NCI-H1694 treated with DMSO at 0.1 percent for 48 hours (cell line): Measurements from ENCODE around the gene RNF19B.
"Not testable (repeated sequence)": the region's sequence is repeated elsewhere in the genome, so short reads cannot be mapped to it uniquely, and the experiment has no call there.

ENCODE experiments used
- DNase-seq: peaks from one replicate; lab custom pipeline; 2025; lab: John Stamatoyannopoulos, UW

RNF19B gene, protein sequence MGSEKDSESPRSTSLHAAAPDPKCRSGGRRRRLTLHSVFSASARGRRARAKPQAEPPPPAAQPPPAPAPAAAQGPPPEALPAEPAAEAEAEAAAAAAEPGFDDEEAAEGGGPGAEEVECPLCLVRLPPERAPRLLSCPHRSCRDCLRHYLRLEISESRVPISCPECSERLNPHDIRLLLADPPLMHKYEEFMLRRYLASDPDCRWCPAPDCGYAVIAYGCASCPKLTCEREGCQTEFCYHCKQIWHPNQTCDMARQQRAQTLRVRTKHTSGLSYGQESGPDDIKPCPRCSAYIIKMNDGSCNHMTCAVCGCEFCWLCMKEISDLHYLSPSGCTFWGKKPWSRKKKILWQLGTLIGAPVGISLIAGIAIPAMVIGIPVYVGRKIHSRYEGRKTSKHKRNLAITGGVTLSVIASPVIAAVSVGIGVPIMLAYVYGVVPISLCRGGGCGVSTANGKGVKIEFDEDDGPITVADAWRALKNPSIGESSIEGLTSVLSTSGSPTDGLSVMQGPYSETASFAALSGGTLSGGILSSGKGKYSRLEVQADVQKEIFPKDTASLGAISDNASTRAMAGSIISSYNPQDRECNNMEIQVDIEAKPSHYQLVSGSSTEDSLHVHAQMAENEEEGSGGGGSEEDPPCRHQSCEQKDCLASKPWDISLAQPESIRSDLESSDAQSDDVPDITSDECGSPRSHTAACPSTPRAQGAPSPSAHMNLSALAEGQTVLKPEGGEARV

DNA sequence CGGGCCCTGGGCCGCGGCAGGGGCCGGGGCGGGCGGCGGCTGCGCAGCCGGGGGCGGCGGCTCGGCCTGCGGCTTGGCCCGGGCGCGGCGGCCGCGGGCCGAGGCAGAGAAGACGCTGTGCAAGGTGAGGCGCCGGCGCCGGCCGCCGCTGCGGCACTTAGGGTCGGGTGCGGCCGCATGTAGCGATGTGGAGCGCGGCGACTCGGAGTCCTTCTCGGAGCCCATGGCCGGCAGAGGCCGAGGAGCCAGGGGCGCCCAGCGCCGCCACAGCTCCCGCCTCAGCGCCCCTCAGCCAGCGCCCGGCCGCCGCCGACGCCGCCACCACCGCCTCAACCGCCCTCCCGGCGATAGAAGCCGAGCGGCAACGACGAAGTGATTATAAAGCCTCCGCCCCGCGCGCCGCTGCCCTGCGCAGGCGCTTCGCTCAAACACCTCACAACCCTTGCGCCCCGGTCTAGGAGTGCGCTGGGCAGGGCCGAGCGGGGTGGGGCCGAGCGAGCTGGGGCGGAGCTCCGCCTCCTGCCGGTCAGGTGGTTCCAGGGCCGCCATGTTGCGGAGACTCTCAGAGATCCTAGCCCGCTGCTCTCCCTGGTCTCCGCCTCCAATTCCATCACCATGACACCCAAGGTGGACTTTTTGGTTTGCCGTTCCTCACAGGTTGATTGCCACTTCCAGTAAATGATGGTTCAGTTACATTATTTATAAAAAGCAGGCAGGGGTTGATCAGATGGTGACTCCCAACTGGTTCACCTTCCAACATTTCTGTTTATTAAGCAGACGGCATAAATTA lies at the start of gene RNF19B:
TSS of gene RNF19B (minus strand) at position 349 of the 790 bp plus-strand sequence. CDS start at position 225, 124 bp downstream.
- peak; percentile 88 for DNase-seq

DNA sequence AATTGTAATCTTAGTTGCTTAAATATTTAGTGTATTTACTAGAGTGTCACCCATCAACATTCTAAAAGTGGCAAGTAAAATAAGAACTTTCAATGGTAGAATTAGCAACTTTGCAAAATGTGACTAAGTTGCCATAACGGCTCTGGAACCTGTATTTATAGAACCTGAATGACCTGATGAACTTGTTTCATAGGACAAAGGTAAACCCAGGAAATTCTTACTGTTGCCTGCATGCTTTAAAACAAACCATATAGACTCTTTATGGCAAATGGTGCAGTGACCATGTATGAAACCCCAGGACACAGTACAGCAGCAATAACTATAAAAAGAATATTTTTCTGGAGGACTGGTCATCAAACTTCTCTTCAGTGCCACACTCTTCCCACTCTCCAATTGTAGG lies 49.2 kb upstream of the RNF19B start:
- DNase-seq, result no peak

DNA sequence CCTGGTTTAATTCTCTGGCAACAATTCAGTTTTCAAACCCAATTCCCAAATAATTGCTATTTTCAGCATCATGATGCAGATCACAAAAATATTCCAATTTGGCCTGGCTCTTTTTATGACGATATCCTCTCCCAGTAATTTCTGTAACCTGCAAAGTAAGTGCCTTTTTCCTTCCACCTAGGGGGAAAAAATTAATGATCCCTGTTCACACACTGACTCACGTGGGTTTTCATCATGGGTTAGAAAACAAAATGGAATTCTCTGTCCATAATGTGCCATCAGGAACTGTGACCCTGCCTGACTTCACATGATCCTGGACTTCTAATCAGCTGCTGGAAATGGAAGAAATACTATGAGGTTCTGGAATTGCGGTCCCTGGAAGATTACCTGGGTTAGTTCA lies 47.6 kb upstream of the RNF19B start:
- no peak for DNase-seq

DNA sequence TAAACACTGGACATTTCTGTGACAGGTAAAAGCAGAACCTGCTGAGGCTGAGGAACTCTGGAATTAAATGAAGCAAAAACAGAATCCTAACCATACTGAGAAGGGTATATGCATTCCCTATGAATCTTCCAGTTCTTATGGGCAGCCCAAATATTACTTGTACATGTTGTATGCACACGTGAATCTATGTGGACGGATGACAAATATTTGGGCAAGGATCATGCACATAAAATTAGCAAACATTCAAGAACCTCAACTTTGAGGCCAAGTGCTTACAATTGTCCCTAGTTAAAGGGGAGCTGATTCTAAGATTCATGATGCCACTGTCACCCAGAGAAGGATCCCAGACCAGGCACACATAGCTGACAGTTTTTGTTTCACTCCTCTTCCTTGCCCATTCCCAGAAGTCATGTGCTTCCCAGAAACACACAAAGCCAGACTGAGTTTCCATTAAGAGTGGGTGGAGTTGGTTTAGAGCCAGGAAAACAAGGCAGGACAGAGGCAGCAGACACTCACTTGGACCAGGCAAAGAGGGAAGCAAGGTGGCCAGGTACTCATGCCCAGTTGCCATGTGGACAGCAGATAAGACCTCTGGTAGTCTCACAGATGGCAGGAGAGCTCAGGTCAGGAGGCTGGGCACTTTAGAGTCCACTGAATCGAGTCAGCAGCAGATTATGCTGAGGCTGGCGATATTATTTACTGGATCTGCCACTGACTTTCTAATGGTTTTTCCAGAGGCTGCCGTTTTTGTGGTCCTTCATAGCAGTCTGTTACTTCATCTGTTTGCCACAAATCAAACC lies 46.5 kb upstream of the RNF19B start:
- no peak for DNase-seq

DNA sequence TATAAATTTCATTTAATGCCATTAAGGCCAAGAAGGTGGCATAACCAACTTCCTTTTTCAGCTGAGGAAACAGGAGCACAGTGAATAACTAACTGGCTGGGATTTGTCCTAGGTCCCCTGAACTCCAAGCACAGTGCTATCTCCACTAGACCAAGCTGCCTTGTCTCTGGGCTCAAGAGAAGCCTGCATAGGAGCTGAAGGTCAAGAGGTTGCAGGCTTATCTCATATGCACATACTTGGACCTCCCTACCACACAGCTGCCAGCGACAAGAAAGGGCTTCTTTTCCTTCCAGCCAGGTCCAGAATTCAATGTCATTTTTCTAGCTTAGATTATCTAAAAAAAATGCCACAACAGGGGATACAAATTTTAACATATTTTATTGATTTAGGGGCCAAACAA lies 45.0 kb upstream of the RNF19B start:
- DNase-seq, result no peak

DNA sequence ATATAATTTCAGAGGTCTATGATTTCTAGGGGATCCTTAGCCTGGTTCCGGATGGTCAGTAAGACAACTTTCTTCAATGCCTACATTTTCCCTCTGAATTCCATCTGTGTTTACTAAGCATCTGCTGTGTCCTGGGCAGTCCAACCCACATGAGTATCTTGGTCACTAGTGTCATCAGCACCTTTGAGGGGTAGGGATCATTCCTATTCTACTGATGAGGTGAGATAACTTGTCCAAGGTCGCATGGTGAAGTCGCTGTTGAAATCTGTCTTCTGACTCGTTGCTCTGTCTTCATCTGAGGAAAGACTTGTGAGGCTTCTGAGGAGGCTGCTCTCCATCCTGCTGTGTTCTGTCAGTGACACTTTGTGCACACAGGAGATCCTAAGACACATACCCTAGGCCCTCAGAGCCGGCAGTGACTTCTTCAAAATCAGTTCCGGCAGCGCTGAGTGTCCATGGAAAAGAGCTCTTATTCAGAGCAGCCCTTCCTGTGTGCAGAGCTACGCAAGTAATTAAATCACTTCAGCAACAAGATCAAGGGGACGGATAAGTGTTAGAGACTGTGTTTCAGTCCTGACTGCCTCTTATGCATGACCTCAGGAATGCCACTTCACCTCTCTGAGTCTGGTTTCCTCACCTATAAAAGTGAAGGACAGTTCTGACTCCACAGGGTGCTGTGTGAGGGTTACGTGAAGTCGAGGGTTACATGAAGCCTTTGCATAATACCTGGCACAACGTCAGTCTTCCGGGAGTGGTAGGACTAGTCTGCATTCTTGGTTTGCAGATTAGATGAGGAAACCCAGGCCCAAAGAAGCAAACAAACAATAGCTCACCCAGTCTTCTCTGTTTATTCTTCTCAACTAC lies 43.7 kb upstream of the RNF19B start:
- no peak for DNase-seq

DNA sequence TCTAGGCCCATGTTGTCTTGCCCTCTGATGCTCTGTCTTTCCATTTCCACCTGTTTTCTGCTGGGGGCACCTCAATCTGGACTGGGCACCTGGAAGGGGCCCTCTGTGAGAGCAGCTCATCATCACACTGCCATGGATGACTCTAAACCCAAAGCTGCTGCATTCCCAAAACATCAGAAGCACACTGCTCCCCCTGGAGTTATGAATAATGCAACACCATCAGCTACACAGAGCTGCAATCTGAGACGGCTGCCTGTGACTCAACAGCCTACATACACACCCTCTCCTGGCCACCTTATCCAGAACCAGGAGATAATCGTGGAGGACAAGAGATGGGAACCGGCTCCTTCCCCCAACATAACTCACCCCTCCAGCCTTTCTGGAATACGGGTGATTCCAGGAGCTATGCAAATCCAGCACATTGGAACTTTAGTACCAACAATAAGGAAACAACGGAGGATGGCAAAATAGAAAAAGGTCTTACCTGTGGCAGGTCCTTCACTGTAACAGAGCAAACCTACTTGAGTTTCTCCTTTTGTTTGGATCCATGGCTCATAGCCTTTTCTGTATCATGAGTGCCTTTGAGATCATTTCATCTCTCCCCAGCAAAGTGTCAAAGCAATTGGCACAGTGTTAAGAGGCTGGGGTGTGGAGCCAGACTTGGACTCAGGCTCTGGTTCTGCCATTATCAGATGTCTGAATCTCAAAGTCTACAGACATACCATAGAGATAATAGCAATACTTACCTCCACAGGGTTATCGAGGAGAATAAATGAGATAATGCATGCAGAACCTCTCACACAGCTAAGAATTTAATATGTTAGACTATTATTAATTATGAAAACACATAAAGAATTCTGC lies 42.8 kb upstream of the RNF19B start:
- peak; percentile 32 for DNase-seq

DNA sequence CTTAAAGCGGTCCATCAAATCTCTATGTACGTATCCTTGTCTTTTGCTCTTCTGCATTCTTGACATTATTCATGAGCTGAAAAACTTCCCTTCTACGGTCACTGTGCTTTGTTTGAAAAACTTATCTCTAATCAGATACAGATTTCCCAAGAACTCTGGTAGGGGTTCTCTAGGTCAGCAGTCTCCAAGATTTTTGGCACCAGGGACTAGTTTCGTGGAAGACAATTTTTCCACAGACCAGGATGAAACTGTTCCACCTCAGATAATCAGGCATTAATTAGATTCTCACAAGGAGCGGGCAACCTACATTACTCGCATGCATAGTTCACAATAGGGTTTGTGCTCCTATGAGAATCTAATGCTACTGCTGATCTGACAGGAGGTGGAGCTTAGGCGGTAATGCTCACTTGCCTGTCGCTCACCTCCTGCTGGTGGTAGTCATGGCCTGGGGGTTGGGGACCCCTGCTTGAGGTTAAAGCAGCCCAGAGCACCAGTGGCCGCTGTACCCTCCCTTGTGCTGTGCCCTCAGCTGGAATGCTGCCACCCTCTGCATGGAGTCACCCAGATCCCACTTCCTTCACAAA lies 41.3 kb upstream of the RNF19B start:
- no peak for DNase-seq

DNA sequence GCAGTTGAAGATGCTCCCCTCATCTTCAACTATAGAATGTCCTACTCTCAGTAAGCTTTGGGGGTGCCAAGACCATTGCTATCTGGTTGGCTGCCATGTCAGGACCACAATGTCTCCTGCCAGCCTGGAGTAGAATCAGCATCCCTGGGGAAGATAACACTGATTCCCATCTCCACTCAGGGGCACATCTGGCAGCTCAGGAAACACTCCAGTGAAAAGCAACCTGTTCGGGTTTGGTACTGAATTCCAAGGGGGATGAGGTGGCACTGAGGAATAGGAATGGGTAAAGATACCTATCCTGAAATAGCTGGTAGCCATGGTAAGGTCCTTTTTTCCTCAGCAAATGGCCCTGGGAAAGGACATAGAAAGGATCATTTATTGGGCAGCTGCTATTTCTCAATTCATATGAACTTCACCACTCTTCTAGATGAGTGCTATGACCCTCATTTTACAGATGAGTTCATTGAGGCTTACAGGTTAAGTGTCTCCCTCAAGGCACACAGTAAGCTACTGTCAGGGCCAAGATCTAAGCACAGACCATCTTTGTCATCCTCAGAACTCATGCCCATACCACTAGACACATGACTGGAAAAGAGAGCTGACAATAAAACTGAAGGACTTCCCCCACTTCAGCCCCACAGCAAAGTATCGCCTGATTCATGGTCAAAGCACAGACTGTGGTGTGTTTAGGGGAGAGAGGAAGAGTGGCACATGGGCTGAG lies 40.7 kb upstream of the RNF19B start:
- DNase-seq, result no peak

DNA sequence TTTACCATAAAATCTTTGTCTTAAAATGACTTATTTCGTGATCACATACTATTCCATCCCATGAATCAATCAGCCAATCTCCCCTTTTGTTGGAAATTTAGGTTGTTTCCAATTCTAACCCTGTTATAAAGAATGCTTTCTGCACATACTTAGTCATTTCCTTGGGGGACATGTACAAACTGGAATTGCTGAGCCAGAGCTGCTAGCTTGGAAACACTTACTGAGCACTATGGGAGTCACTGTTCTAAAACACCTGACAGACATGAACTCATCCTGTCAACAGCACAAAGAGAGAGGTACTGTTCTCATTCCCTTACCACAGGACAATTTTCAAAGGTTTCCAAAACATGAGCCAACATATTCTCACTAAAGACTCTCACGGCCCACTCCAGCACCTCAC lies 40.0 kb upstream of the RNF19B start:
- no peak for DNase-seq

DNA sequence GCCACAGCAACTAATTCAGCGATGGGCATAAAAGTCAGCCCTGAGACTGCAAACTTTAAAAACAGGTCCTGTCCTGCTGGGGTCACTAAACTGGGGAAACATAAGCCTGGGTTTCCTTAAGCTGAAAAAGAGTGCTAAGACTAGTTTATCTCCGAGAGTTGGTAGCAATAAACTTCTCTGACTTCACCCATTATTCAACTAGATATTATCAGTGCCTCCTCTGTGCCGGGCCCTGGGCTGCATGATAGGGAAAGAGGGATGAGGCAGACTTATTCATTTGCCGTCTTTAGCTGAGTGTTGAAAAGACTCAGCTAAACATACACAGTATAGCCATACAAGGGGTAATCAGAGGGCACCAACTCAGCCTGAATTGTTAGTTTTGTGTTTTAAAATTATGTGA lies 39.0 kb upstream of the RNF19B start:
- DNase-seq, result no peak

DNA sequence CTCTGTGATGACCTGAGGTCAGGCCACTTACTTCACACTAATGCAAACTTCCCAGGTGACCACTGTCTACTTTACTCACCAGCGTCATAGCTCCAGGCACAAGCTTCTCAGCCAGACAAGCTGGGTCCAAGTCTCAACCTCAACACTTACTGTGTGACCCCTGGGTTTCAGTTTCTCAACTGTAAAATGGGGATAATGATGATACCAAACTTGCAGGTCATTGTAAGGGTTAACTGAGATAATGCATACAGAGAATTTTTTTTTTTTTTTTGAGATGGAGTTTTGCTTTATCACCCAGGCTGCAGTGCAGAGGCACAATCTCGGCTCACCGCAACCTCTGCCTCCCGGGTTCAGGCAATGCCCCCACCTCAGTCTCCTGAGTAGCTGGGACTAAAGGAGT lies 37.4 kb upstream of the RNF19B start:
- no peak for DNase-seq

DNA sequence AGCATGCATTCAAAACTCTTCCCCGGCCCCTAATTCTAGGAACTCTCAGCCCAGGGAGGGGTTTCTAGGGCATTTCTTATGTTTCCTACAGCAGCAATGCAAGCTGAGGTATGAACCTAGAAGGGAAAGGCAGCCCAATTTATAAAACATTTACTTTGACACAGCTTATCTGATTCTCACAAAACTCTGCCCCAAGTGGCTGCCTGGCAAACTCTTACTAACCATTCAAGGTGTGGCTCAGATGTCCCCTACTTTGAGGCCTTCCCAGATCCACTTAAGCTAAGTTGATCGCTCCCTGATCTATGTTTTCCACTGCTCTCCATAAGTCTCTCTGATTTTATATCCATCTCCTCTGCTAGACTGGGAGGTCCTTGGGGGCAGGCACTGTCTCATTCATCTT lies 36.7 kb upstream of the RNF19B start:
- DNase-seq, result no peak

DNA sequence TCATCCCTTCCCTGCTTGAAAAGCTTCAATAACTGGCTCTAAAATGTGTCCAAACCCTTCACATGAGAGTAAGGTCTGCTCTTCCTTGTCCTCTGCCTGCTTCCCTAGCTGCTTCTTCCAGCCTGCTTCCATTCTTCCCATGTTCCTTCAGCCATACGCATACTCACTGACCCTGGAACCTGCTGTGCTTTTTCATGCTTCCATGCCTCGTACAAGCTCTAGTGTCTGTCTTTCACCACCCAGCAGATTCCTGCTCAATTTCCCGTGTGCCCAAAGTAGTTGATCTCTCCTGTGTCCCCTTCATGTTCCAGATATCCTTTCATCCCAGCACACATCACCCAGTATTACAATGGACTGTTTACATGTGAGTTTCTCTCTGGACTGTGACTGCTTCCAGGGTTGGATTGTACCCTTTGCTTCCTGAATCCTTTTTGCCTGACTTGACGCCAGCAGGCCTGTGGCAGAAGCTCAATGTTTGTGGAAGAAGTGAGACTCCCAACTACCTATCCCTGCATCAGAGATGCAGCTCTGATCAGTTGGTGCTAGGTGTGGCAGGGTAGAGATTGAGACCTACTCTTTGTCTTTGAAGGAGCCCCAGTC lies 35.9 kb upstream of the RNF19B start:
- DNase-seq, result no peak

DNA sequence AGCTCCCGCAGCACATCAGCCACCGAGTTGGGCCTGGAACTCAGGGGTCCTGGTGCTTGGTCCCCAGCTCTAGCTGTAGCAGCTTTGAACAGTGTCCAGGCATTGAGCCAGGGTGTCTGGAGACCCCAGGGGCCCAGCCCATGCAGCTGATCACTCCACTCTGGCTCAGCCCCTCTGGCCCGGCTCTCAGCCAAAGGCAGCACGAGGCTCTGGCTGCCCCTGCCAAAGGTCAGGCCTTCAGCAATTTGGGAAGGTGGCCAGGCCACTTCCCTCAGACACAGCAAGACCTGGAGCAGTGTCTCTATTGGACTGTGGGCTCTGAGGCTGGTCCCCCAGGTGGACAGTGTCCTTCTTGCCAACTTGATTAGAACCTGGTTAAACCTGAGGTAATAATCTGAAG lies 34.4 kb upstream of the RNF19B start:
- DNase-seq, result no peak

DNA sequence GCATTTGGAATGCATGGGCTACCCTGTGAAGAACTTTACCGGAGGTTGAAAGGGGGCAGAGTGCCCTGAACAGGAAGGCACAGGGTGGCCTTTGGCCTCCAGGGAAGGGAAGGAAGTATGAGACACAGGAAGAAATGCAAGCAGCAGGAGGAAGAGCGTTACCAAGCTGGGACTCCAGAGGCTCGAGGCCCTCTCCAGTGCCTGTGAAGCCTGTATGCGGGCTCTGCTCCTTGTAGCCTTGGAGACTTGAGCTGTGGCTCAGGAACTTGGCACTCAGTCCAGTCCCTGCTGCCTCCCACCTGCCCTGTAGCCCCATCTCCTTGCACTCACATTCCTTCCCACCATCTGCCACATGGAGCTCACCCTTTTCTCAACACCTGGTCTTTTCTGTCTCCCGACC lies 33.5 kb upstream of the RNF19B start:
- DNase-seq, result no peak

DNA sequence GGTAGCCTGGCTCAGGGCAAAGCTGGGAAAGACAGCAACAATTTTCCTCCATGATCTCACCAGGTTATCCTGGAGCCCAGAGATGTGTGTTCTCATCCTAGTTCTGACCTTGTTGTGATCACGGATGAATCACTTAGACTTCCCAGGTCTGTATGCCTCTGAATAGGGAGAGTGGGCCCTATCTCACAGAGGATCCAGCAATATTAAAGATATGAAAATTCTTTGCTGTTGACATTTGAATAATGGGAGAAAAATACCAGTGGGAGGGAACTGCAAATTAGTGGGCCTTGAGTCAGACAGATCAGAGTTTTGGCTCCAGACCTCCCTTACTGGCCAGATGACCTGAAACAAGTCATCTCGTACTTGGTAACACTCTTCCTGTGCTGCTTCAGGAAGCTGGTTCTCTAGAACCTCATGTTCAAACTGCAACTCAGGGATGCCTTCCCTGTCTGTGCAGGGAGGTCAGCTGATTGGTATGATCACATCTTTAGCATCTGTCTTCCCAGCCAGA lies 32.8 kb upstream of the RNF19B start:
- no peak for DNase-seq

DNA sequence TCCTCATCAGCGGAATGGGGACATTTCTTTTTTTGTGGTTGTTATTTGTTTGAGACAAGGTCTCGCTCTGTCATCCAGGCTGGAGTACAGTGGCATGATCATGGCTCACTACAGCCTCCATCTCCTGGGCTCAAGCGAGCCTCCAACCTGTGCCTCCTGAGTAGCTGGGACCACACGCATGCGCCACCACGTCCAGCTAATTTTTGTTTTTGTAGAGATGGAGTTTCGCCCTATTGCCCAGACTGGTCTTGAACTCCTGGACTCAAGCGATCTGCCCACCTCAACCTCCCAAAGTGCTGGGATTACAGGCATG lies 28.7 kb upstream of the RNF19B start:
- DNase-seq, result not testable (repeated sequence)
